Measurements from ENCODE around the gene PMF1. TPM values are rescaled to one million over a fixed set of nuclear protein-coding genes. Genes with fewer than 3 reads are reported as not detected.

The PMF1 gene
- total RNA-seq, 1 donor from 2014 or later: 105 TPM

- H3K36me3 Mint-ChIP-seq (ENCODE audit: low read depth): peaks cover 34% of the 10 kb centered on the region
- H3K27ac Mint-ChIP-seq: peak overlapping the region; percentile 40
- no peaks in the 10 kb centered on the region for H3K27me3 Mint-ChIP-seq (ENCODE audit: insufficient read depth)
- peaks cover 24% of the 10 kb centered on the region for H3K4me1 Mint-ChIP-seq (ENCODE audit: low read depth)
- no peak for DNase-seq (ENCODE audit: low spot score)
- no peaks in the 10 kb centered on the region for H3K9me3 Mint-ChIP-seq
- no peak overlapping the region for H3K4me3 Mint-ChIP-seq
- intact Hi-C loops (cut with micrococcal nuclease): loop anchor here (10.0 kb wide), 1 partner anchor 255 kb away; the partner anchor contains the start of gene ARHGEF2
Observed at GRCh38 chr1:156229809-156230472, 17.1 kb downstream of the PMF1 start.

- Mint-ChIP-seq H3K4me3 (no peak overlapping the region), H3K27ac (peak overlapping the region; percentile 40), H3K36me3 (ENCODE audit: low read depth) (peaks cover 32% of the 10 kb centered on the region), H3K9me3 (no peaks in the 10 kb centered on the region), H3K27me3 (ENCODE audit: insufficient read depth) (no peaks in the 10 kb centered on the region), H3K4me1 (ENCODE audit: low read depth) (peaks cover 20% of the 10 kb centered on the region)
- intact Hi-C loops (cut with micrococcal nuclease): no loop called here
- no peak for DNase-seq (ENCODE audit: low spot score)
Observed at GRCh38 chr1:156230473-156230837, 17.6 kb downstream of the PMF1 start.

GRCh38 chr1:156232201-156232894 is 19.5 kb downstream of the PMF1 start:
- Mint-ChIP-seq H3K27me3 (ENCODE audit: insufficient read depth) (no peaks in the 10 kb centered on the region), H3K4me1 (ENCODE audit: low read depth) (peaks cover 9% of the 10 kb centered on the region), H3K36me3 (ENCODE audit: low read depth) (peaks cover 36% of the 10 kb centered on the region), H3K4me3 (no peak overlapping the region), H3K27ac (no peak overlapping the region), H3K9me3 (no peaks in the 10 kb centered on the region)
- DNase-seq (ENCODE audit: low spot score): no peak
- intact Hi-C loops (cut with micrococcal nuclease): no loop called here

- H3K27ac Mint-ChIP-seq: no peak overlapping the region
- H3K27me3 Mint-ChIP-seq (ENCODE audit: insufficient read depth): no peaks in the 10 kb centered on the region
- no peak for DNase-seq (ENCODE audit: low spot score)
- H3K4me3 Mint-ChIP-seq: no peak overlapping the region
- peaks cover 2% of the 10 kb centered on the region for H3K4me1 Mint-ChIP-seq (ENCODE audit: low read depth)
- no peaks in the 10 kb centered on the region for H3K9me3 Mint-ChIP-seq
- intact Hi-C loops (cut with micrococcal nuclease): no loop called here
- peaks cover 37% of the 10 kb centered on the region for H3K36me3 Mint-ChIP-seq (ENCODE audit: low read depth)
Observed at GRCh38 chr1:156233426-156234127, 20.8 kb downstream of the PMF1 start.

- no peak overlapping the region for H3K4me3 Mint-ChIP-seq
- H3K27me3 Mint-ChIP-seq (ENCODE audit: insufficient read depth): no peaks in the 10 kb centered on the region
- peaks cover 32% of the 10 kb centered on the region for H3K36me3 Mint-ChIP-seq (ENCODE audit: low read depth)
- intact Hi-C loops (cut with micrococcal nuclease): no loop called here
- DNase-seq (ENCODE audit: low spot score): no peak
- H3K4me1 Mint-ChIP-seq (ENCODE audit: low read depth): no peaks in the 10 kb centered on the region
- H3K9me3 Mint-ChIP-seq: no peaks in the 10 kb centered on the region
- H3K27ac Mint-ChIP-seq: no peak overlapping the region
Observed at GRCh38 chr1:156236164-156236563, 23.4 kb downstream of the PMF1 start.

GRCh38 chr1:156238248-156238647 is 25.4 kb downstream of the PMF1 start:
- no peak overlapping the region for H3K4me3 Mint-ChIP-seq
- H3K27me3 Mint-ChIP-seq (ENCODE audit: insufficient read depth): no peaks in the 10 kb centered on the region

GRCh38 chr1:156241311-156241811 is 28.6 kb downstream of the PMF1 start:
- H3K4me1 Mint-ChIP-seq (ENCODE audit: low read depth): peaks cover 9% of the 10 kb centered on the region
- intact Hi-C loops (cut with micrococcal nuclease): no loop called here
- no peaks in the 10 kb centered on the region for H3K27me3 Mint-ChIP-seq (ENCODE audit: insufficient read depth)
- no peak overlapping the region for H3K4me3 Mint-ChIP-seq
- H3K36me3 Mint-ChIP-seq (ENCODE audit: low read depth): peaks cover 25% of the 10 kb centered on the region
- no peaks in the 10 kb centered on the region for H3K9me3 Mint-ChIP-seq
- H3K27ac Mint-ChIP-seq: no peak overlapping the region
- DNase-seq (ENCODE audit: low spot score): no peak

More at GRCh38 chr1:156238248-156238647, 25.4 kb downstream of the PMF1 start:
- intact Hi-C loops (cut with micrococcal nuclease): no loop called here
- Mint-ChIP-seq H3K4me1 (ENCODE audit: low read depth) (no peaks in the 10 kb centered on the region), H3K9me3 (no peaks in the 10 kb centered on the region), H3K27ac (no peak overlapping the region), H3K36me3 (ENCODE audit: low read depth) (peaks cover 32% of the 10 kb centered on the region)
- no peak for DNase-seq (ENCODE audit: low spot score)

GRCh38 chr1:156241926-156242325 is 29.1 kb downstream of the PMF1 start, which contains the start of gene BGLAP:
Gene BGLAP (plus strand): TSS chr1:156242184. CDS start chr1:156242232, 48 bp downstream.
- Mint-ChIP-seq H3K9me3 (no peaks in the 10 kb centered on the region), H3K27me3 (ENCODE audit: insufficient read depth) (no peaks in the 10 kb centered on the region), H3K36me3 (ENCODE audit: low read depth) (peaks cover 20% of the 10 kb centered on the region), H3K4me3 (no peak within 1 kb of the TSS), H3K27ac (no peak within 1 kb of the TSS), H3K4me1 (ENCODE audit: low read depth) (peaks cover 9% of the 10 kb centered on the region)
- DNase-seq (ENCODE audit: low spot score): no peak
- intact Hi-C loops (cut with micrococcal nuclease): no loop called here

- DNase-seq (ENCODE audit: low spot score): no peak
- Mint-ChIP-seq H3K27me3 (ENCODE audit: insufficient read depth) (no peaks in the 10 kb centered on the region), H3K4me1 (ENCODE audit: low read depth) (peaks cover 9% of the 10 kb centered on the region), H3K4me3 (no peak overlapping the region), H3K27ac (no peak overlapping the region), H3K36me3 (ENCODE audit: low read depth) (peaks cover 21% of the 10 kb centered on the region), H3K9me3 (no peaks in the 10 kb centered on the region)
- intact Hi-C loops (cut with micrococcal nuclease): no loop called here
Observed at GRCh38 chr1:156242738-156243137, 29.9 kb downstream of the PMF1 start.

GRCh38 chr1:156244126-156244525 is 31.3 kb downstream of the PMF1 start:
- no peak for DNase-seq (ENCODE audit: low spot score)
- no peaks in the 10 kb centered on the region for H3K27me3 Mint-ChIP-seq (ENCODE audit: insufficient read depth)
- H3K4me3 Mint-ChIP-seq: no peak overlapping the region
- no peak overlapping the region for H3K27ac Mint-ChIP-seq
- H3K36me3 Mint-ChIP-seq (ENCODE audit: low read depth): peaks cover 14% of the 10 kb centered on the region
- H3K9me3 Mint-ChIP-seq: no peaks in the 10 kb centered on the region
- intact Hi-C loops (cut with micrococcal nuclease): no loop called here
- peaks cover 9% of the 10 kb centered on the region for H3K4me1 Mint-ChIP-seq (ENCODE audit: low read depth)

- Mint-ChIP-seq H3K9me3 (no peaks in the 10 kb centered on the region), H3K27ac (peak overlapping the region; percentile 82), H3K36me3 (ENCODE audit: low read depth) (peaks cover 13% of the 10 kb centered on the region), H3K27me3 (ENCODE audit: insufficient read depth) (no peaks in the 10 kb centered on the region), H3K4me1 (ENCODE audit: low read depth) (peaks cover 9% of the 10 kb centered on the region), H3K4me3 (peak overlapping the region; percentile 75)
- intact Hi-C loops (cut with micrococcal nuclease): no loop called here
- no peak for DNase-seq (ENCODE audit: low spot score)
Observed at GRCh38 chr1:156244712-156245111, 31.9 kb downstream of the PMF1 start.

- intact Hi-C loops (cut with micrococcal nuclease): no loop called here
- Mint-ChIP-seq H3K36me3 (ENCODE audit: low read depth) (peaks cover 14% of the 10 kb centered on the region), H3K4me1 (ENCODE audit: low read depth) (peaks cover 9% of the 10 kb centered on the region), H3K27me3 (ENCODE audit: insufficient read depth) (no peaks in the 10 kb centered on the region), H3K9me3 (no peaks in the 10 kb centered on the region), H3K27ac (peak overlapping the region; percentile 82), H3K4me3 (peak overlapping the region; percentile 75)
- DNase-seq (ENCODE audit: low spot score): peak; percentile 20
Observed at GRCh38 chr1:156245451-156246232, 32.8 kb downstream of the PMF1 start.

All from activated T-helper 1 cell treated with anti-CD3 and anti-CD28 coated beads, Interleukin-12 subunit alpha, Interleukin-12 subunit beta, Interleukin-2, Interleukin-4 antibody, amounts not matched to agents 30 ng/mL and 10 ng/mL and 1 ng/mL, durations not matched to agents 14 hours and 24 hours and 36 hours (primary cell).